HG02588 (cell line): ENCODE measurements around the gene FAM72B.
"Not testable (repeated sequence)": the region's sequence is repeated elsewhere in the genome, so short reads cannot be mapped to it uniquely, and the experiment has no call there.

Source experiments
- ATAC-seq: cut with Tn5 transposase; IDR thresholded peaks from one replicate; pipeline ENCODE4 v1.9.1; 2021; ENCODE audit warnings: mild to moderate bottlenecking, moderate library complexity; ENCODE audit not compliant: unreplicated experiment

The FAM72B gene

GRCh38 chr1:121156958-121157603 lies 27.1 kb downstream of the FAM72B start:
- ATAC-seq = not testable (repeated sequence)

DNA sequence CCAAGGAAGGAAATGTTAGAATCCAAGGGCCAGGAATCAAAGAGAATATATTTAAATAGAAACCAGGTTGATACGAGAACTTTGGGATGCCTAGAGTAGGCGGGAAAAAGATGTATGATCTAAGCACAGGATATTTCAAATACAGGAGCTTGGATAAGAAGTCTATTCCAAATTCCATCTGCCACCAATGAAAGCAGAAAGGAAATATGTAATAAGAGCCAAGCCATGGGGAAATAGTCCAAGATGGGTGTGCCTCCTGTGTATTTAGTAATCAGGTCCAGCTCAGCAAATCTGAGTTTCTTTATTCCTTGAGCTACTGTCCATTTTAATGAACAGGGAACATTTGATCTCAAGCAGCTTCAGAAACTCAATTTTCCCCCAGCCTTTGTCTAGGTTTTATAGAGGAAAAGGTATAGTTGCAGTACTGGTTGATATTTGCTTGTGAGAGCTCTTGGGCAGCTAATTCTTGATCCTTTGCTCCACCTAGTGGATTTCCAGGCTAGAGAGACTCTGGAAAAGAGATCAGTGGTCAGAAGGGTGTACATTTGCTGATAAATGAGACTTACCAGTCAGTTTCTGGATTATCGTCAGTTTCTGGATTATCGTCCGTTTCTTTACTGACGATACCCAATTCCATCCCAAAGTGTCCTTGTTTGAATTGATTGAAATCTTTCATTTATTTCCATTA lies 28.3 kb downstream of the FAM72B start:
- not testable (repeated sequence) for ATAC-seq

DNA sequence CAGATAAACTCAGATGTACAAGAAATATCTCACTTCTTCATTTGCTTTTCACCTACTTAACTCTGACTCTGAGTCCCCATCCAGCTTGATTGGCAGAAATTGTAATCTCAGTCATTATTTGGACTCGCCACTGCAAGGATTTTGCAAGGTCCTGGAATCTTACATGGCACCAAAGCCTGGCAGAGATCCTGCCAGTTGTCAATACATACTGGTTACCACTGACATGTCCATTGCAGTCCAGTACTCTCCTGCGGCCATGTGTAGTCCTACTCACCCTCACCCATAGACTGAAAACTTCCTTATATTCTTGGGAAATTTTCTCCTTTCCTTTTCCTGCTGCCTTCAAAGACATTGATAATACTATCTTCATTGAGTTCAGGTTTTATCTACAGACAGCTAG lies 29.3 kb downstream of the FAM72B start:
- ATAC-seq = not testable (repeated sequence)

GRCh38 chr1:121152788-121153187 lies 31.4 kb downstream of the FAM72B start:
- not testable (repeated sequence) for ATAC-seq

DNA sequence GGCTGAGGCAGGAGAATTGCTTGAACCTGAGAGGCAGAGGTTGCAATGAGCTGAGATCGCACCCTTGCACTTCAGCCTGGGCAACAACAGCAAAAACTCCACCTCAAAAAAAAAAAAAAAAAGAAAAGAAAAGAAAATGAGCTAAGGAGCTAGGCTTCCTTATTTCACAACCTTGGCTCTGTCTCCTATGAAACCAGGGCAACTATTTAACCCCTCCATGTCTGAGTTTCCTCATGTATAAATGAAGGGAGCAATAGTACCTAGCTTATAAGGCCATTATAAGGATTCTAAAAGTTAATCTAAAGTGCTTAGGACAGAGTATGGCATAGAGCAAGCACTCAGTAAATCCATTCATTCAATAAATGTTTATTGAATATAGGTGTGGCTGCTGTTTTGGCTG lies 32.8 kb downstream of the FAM72B start:
- not testable (repeated sequence) for ATAC-seq

DNA sequence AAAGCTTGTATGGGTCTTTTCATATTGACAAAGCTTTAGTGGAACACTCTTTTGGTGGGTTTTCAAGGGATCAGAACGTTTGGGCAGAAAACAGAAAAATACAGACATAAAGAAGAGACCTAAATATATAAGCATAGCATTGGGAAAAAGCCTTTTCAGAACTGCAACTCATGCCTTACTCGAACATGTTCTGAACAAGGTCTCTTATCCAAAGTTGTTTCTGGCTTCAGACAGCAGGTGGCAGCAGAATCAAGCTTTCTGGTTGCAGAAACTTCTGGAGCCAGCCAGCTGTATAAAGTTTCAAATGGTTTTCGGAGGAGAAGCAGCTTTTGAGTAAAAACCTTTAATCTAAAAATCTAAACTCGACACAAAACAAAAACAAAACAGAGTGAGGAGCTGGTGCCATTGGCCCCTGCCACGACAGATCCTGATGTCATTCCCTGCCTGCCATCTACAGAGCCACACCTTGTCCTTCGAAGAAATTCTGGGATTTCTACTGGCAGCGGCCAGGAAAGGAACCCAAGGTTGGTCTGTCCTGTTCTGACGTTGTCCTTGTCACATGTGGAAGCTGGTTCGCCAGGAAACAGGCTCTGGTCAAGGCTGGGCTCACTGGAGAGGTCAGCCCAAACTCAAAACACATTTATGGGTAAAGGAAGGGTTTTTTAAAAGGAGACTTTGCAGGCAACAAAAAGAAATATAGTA lies 35.5 kb downstream of the FAM72B start:
- not testable (repeated sequence) for ATAC-seq

DNA sequence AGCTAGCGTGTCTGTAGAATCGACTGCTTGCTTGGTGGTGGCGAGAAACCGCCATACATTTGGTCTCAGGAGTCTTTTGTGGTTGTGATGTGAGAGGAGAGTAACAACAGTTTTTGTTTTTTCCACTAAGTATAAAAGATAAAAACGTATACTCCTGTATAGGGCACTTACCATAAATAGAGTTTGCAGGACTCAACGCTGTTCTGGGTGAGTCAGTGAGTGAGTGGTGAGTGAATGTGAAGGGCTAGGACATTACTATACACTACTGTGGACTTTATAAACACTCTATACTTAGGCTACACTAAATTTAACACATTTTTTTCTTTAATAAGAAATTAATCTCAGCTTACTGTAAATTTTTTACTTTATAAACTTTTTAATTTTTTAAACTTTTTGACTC lies 43.7 kb downstream of the FAM72B start:
- ATAC-seq = not testable (repeated sequence)

DNA sequence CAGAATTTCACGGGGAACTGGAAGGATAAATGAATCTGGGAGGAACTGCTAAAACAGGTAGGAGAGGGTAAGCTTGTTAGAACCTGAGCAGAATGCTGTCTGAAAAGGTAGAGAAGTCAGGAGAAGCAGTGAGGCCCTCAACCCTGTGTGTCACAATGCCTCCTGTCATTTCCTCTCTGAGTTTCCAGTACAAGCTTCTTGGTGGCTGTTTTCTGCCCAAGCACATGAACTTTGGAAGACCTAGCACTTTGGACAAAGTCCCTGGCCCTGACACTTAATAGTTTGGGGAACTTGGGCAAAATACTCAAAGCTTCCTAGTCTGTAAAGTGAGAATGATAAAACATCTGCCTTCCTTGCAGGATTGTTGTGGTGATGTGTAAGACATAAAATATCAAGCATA lies 52.6 kb downstream of the FAM72B start:
- ATAC-seq = not testable (repeated sequence)

- ATAC-seq = not testable (repeated sequence)
These were observed 65.7 kb downstream of the FAM72B start for GRCh38 chr1:121118480-121118824.
